Loucy (cell line): ENCODE data around the gene ADIPOR1.
"Not testable (repeated sequence)": the region's sequence is repeated elsewhere in the genome, so short reads cannot be mapped to it uniquely, and the experiment has no call there.

Experiments
- H2AFZ ChIP-seq: fragments of 200-600 bp; sonication (generic); 2 replicates; pipeline ENCODE4 v1.6.0; 2016; ENCODE audit warnings: antibody characterized with exemption, mild to moderate bottlenecking, low read length, moderate library complexity
- H3F3A ChIP-seq: fragments of 200-600 bp; 2 replicates; pipeline ENCODE4 v1.6.0; 2016; ENCODE audit warnings: antibody characterized with exemption, low read depth, mild to moderate bottlenecking
- H3K27me3 ChIP-seq: fragments of 200-600 bp; sonication (generic); 2 replicates; pipeline ENCODE4 v1.6.1; 2014; ENCODE audit warnings: low read length, mild to moderate bottlenecking; ENCODE audit not compliant: insufficient read depth, poor library complexity, severe bottlenecking
- H3K36me3 ChIP-seq: fragments of 200-600 bp; sonication (generic); 2 replicates; pipeline ENCODE4 v1.6.1; 2016; ENCODE audit warnings: low read length; ENCODE audit not compliant: insufficient read depth
- H3K4me1 ChIP-seq: fragments of 200-600 bp; sonication (generic); 2 replicates; pipeline ENCODE4 v1.5.1; 2014; ENCODE audit warnings: low read length, mild to moderate bottlenecking; ENCODE audit not compliant: insufficient read depth, poor library complexity, severe bottlenecking
- H3K4me2 ChIP-seq: fragments of 200-600 bp; sonication (generic); 2 replicates; pipeline ENCODE4 v1.6.0; 2014; ENCODE audit warnings: antibody characterized with exemption, low read length, low read depth, mild to moderate bottlenecking; ENCODE audit not compliant: poor library complexity, severe bottlenecking
- H3K4me3 ChIP-seq: fragments of 200-600 bp; sonication (generic); 2 replicates; pipeline ENCODE4 v1.5.1; 2014; ENCODE audit warnings: low read length, mild to moderate bottlenecking, mixed read lengths; ENCODE audit not compliant: poor library complexity, severe bottlenecking
- H3K79me2 ChIP-seq: fragments of 200-600 bp; sonication (generic); 2 replicates; pipeline ENCODE4 v1.6.1; 2014; ENCODE audit warnings: low read length; ENCODE audit not compliant: insufficient read depth
- H3K9ac ChIP-seq: fragments of 200-600 bp; sonication (generic); 2 replicates; pipeline ENCODE4 v1.6.0; 2014; ENCODE audit warnings: mild to moderate bottlenecking, low read depth, low read length, moderate library complexity; ENCODE audit not compliant: poor library complexity, severe bottlenecking
- H3K9me2 ChIP-seq: fragments of 200-600 bp; sonication (generic); replicated peaks from 2 replicates; pipeline ENCODE4 v1.6.1; 2016; ENCODE audit warnings: low read depth, low read length, mixed read lengths
- H3K9me3 ChIP-seq: fragments of 200-600 bp; sonication (generic); 2 replicates; pipeline ENCODE4 v1.6.1; 2014; ENCODE audit warnings: mild to moderate bottlenecking, antibody characterized with exemption, low read length, low read depth; ENCODE audit not compliant: insufficient read depth
- H4K20me1 ChIP-seq: fragments of 200-600 bp; sonication (generic); 2 replicates; pipeline ENCODE4 v1.6.0; 2014; ENCODE audit warnings: antibody characterized with exemption, low read length, mild to moderate bottlenecking; ENCODE audit not compliant: insufficient read depth, poor library complexity, severe bottlenecking
- CTCF ChIP-seq: fragments of 200-600 bp; sonication (generic); conservative IDR thresholded peaks from 2 replicates; pipeline ENCODE4 v1.5.1; 2014; ENCODE audit warnings: mild to moderate bottlenecking, antibody characterized with exemption, low read length
- EZH2phosphoT487 ChIP-seq: fragments of 200-600 bp; IDR thresholded peaks from 2 replicates; pipeline ENCODE4 v1.6.1; 2018; ENCODE audit warnings: antibody characterized with exemption, mild to moderate bottlenecking, moderate library complexity, borderline replicate concordance

Gene ADIPOR1

GRCh38 chr1:202941372-202941771 lies 16.7 kb downstream of the ADIPOR1 start:
- Histone ChIP-seq H3K4me2 (no peak overlapping the region), H2AFZ (no peak overlapping the region), H3K4me3 (no peak overlapping the region), H3K27me3 (no peaks in the 10 kb centered on the region), H3K9me2 (no peaks in the 10 kb centered on the region), H3K9me3 (no peaks in the 10 kb centered on the region), H3K4me1 (no peaks in the 10 kb centered on the region), H3K9ac (no peak overlapping the region), H3F3A (no peaks in the 10 kb centered on the region), H3K79me2 (no peaks in the 10 kb centered on the region), H4K20me1 (no peaks in the 10 kb centered on the region), H3K36me3 (peaks cover 61% of the 10 kb centered on the region)
- TF ChIP-seq EZH2phosphoT487, result no peak

GRCh38 chr1:202940561-202940960 lies 17.6 kb downstream of the ADIPOR1 start:
- Histone ChIP-seq H3K9me3 (no peaks in the 10 kb centered on the region), H3K4me3 (no peak overlapping the region), H3K4me2 (no peak overlapping the region), H2AFZ (no peak overlapping the region), H3K9ac (no peak overlapping the region), H3F3A (no peaks in the 10 kb centered on the region), H3K79me2 (no peaks in the 10 kb centered on the region), H3K4me1 (no peaks in the 10 kb centered on the region), H3K36me3 (peaks cover 53% of the 10 kb centered on the region), H3K27me3 (no peaks in the 10 kb centered on the region), H3K9me2 (no peaks in the 10 kb centered on the region), H4K20me1 (no peaks in the 10 kb centered on the region)
- no peak for TF ChIP-seq EZH2phosphoT487
- no peak for TF ChIP-seq CTCF

- Histone ChIP-seq H3K4me2 (no peak overlapping the region), H3K4me1 (no peaks in the 10 kb centered on the region), H3K9me3 (no peaks in the 10 kb centered on the region), H3K79me2 (no peaks in the 10 kb centered on the region), H3K27me3 (no peaks in the 10 kb centered on the region), H3K4me3 (no peak overlapping the region), H3K36me3 (peaks cover 32% of the 10 kb centered on the region; the same call in 1 of the 2 replicates), H3K9me2 (no peaks in the 10 kb centered on the region), H3F3A (no peaks in the 10 kb centered on the region), H3K9ac (no peak overlapping the region), H4K20me1 (no peaks in the 10 kb centered on the region), H2AFZ (no peak overlapping the region)
- TF ChIP-seq CTCF (no peak), EZH2phosphoT487 (no peak)
Observed at GRCh38 chr1:202938287-202938925, 19.7 kb downstream of the ADIPOR1 start.

GRCh38 chr1:202936409-202936808 lies 21.7 kb downstream of the ADIPOR1 start:
- H3K9me2 ChIP-seq, H3F3A ChIP-seq, H3K4me2 ChIP-seq, H4K20me1 ChIP-seq, H3K27me3 ChIP-seq, H3K9me3 ChIP-seq, H3K4me3 ChIP-seq, H3K9ac ChIP-seq, H3K4me1 ChIP-seq, H3K79me2 ChIP-seq, H2AFZ ChIP-seq: not testable (repeated sequence)
- peaks cover 14% of the 10 kb centered on the region; the same call in 1 of the 2 replicates for H3K36me3 ChIP-seq
